ENCODE measurements around the gene MED27.

MED27 gene

GRCh38 chr9:132030626-132031325, 48.9 kb downstream of the MED27 start:
- no peak for DNase-seq (ENCODE audit: low read depth)
- TF ChIP-seq, protein P1, sequence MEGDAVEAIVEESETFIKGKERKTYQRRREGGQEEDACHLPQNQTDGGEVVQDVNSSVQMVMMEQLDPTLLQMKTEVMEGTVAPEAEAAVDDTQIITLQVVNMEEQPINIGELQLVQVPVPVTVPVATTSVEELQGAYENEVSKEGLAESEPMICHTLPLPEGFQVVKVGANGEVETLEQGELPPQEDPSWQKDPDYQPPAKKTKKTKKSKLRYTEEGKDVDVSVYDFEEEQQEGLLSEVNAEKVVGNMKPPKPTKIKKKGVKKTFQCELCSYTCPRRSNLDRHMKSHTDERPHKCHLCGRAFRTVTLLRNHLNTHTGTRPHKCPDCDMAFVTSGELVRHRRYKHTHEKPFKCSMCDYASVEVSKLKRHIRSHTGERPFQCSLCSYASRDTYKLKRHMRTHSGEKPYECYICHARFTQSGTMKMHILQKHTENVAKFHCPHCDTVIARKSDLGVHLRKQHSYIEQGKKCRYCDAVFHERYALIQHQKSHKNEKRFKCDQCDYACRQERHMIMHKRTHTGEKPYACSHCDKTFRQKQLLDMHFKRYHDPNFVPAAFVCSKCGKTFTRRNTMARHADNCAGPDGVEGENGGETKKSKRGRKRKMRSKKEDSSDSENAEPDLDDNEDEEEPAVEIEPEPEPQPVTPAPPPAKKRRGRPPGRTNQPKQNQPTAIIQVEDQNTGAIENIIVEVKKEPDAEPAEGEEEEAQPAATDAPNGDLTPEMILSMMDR (IDR thresholded peaks at IDR 0.05; ENCODE audit: control insufficient read depth, extremely low read depth, insufficient read depth), result no peak
- no peak overlapping the region for H3K4me3 ChIP-seq (ENCODE audit: low read depth, low read length)

DNA sequence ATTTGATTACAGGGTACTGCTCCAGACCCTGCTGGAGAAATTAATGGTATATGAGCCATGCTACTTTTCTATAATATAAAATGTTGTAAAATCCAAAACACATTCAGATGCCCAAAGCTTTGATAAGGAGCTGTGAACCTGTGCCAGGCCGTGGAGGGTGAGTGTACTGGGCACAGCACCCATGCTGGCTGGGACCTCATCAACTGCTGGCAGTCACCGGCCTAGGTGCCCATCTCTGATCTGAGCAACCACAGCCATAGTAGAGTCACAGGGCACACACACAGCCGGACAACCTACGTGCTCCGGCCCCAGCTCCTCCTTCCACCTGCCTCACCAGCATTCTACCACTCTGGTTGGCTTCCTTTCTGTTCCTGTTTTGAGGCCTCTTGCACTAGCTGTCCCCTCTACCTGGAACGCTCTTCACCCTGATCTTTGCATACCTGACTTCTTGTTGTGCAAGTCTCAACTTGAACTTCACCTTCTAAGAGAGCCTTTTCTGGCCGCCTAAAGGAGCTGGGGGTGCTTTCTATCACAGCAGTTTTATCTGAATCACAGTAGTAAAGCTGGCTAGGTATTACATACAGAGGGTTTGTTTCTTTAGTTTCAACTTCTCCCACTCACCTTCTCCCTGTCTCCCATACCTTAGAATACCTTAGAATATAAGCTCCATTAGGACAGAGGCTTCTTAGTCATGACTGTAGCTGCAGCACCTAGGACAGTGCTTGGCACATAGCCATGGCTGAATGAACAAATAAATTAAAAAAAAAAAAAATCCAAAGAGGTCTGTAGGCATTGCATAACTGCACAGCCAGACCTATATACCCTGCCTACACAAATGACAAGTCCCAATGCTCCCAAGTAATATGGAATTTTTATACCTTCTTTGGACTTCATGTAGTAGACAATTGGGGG, 51.7 kb downstream of the MED27 start:
- TF ChIP-seq, protein P1 (IDR thresholded peaks at IDR 0.05; ENCODE audit: control insufficient read depth, extremely low read depth, insufficient read depth), result no peak
- DNase-seq (ENCODE audit: low read depth), result no peak
- H3K4me3 ChIP-seq (ENCODE audit: low read depth, low read length), result no peak overlapping the region

GRCh38 chr9:132026932-132027585, 52.6 kb downstream of the MED27 start:
- no peak for DNase-seq (ENCODE audit: low read depth)
- TF ChIP-seq, protein P1 (IDR thresholded peaks at IDR 0.05; ENCODE audit: control insufficient read depth, extremely low read depth, insufficient read depth), result no peak
- H3K4me3 ChIP-seq (ENCODE audit: low read depth, low read length), result no peak overlapping the region

GRCh38 chr9:132025766-132026165, 53.9 kb downstream of the MED27 start:
- DNase-seq (ENCODE audit: low read depth), result no peak
- H3K4me3 ChIP-seq (ENCODE audit: low read depth, low read length), result no peak overlapping the region
- TF ChIP-seq, protein P1 (IDR thresholded peaks at IDR 0.05; ENCODE audit: control insufficient read depth, extremely low read depth, insufficient read depth), result no peak

DNA sequence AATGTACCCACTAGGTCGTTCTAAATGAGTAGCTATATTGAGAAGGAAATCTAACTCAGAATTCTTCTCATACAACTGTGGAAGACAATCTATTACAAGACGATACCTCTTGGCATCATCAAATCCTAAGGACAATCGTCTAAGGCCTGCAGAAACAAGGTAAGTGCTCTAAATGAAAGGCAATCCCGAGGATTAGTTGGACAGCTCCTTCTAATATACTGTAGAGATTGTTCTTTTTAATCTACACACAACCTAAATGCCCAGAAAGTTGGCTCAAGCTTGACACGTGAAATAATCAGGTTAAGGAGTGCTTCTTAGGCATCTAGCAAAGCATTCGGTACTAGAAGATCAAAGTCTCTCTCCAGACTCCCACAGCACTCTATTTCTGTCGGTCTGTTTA, 55.1 kb downstream of the MED27 start:
- H3K4me3 ChIP-seq (ENCODE audit: low read depth, low read length), result no peak overlapping the region
- no peak for DNase-seq (ENCODE audit: low read depth)
- TF ChIP-seq, protein P1 (IDR thresholded peaks at IDR 0.05; ENCODE audit: control insufficient read depth, extremely low read depth, insufficient read depth), result no peak

GRCh38 chr9:132023419-132024180, 56.1 kb downstream of the MED27 start:
- TF ChIP-seq, protein P1 (IDR thresholded peaks at IDR 0.05; ENCODE audit: control insufficient read depth, extremely low read depth, insufficient read depth), result no peak
- no peak overlapping the region for H3K4me3 ChIP-seq (ENCODE audit: low read depth, low read length)
- DNase-seq (ENCODE audit: low read depth), result no peak
